ENCODE results near the gene NEBL. TPM values are rescaled to one million over a fixed set of nuclear protein-coding genes. Genes with fewer than 3 reads are reported as not detected.

NEBL gene
- polyA plus RNA-seq, 1 experiment, result not detected

DNA sequence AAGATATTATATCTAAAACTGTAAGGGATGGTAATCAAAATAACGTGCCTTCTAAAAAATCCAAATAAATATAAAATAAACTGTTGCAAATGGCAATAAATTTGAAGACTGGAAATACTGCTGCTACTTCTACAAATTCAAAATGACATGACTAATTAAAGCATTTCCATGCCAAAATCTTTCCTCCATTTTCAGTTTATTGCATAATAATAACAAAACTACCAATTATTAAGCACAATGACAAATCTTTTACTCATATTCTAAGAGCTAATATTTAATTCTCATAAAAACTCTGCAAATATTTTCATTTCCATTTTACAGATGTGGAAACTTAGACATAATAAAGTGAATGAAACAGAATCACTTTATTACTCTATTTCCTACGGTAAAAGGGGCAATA lies 38.8 kb upstream of the NEBL start:
- CTCF ChIA-PET, result no interaction called here
- DNase-seq (ENCODE audit: low read depth), result no peak
- Histone ChIP-seq H3K36me3 (ENCODE audit: control insufficient read depth, insufficient read depth, low read length) (no peaks in the 10 kb centered on the region), H3K4me3 (ENCODE audit: low read depth, low read length) (no peak overlapping the region), H3K27me3 (ENCODE audit: control insufficient read depth, insufficient read depth, low read length) (no peaks in the 10 kb centered on the region)
- TF ChIP-seq, protein P1, sequence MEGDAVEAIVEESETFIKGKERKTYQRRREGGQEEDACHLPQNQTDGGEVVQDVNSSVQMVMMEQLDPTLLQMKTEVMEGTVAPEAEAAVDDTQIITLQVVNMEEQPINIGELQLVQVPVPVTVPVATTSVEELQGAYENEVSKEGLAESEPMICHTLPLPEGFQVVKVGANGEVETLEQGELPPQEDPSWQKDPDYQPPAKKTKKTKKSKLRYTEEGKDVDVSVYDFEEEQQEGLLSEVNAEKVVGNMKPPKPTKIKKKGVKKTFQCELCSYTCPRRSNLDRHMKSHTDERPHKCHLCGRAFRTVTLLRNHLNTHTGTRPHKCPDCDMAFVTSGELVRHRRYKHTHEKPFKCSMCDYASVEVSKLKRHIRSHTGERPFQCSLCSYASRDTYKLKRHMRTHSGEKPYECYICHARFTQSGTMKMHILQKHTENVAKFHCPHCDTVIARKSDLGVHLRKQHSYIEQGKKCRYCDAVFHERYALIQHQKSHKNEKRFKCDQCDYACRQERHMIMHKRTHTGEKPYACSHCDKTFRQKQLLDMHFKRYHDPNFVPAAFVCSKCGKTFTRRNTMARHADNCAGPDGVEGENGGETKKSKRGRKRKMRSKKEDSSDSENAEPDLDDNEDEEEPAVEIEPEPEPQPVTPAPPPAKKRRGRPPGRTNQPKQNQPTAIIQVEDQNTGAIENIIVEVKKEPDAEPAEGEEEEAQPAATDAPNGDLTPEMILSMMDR (IDR thresholded peaks at IDR 0.05; ENCODE audit: insufficient read depth, low read depth, low read length), result no peak
- POLR2A ChIA-PET, result no interaction called here

GRCh38 chr10:20935301-20935700 lies 38.2 kb upstream of the NEBL start:
- Histone ChIP-seq H3K4me3 (ENCODE audit: low read depth, low read length) (no peak overlapping the region), H3K27me3 (ENCODE audit: control insufficient read depth, insufficient read depth, low read length) (no peaks in the 10 kb centered on the region), H3K36me3 (ENCODE audit: control insufficient read depth, insufficient read depth, low read length) (no peaks in the 10 kb centered on the region)
- ChIA-PET CTCF (no interaction called here), POLR2A (no interaction called here)
- no peak for DNase-seq (ENCODE audit: low read depth)
- TF ChIP-seq, protein P1 (IDR thresholded peaks at IDR 0.05; ENCODE audit: insufficient read depth, low read depth, low read length), result no peak

DNA sequence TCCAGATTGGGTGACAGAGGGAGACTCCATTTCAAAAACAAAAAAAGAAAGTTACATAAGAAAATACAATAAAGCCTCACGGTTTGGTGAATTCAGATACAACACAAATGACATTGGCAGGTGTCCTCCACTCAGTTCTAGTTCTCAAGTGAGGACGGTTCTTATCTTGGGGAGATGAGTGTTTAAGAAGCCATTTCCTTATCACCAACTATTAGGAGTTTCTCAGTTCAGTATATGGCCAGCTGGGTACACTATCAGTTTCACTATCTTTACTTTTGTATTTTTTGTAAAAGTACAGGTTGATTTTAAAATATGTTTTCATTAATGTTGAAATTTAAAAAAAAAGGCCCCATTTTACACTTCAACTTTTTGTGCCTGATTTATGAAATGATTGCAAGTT lies 36.6 kb upstream of the NEBL start:
- POLR2A ChIA-PET, result no interaction called here
- CTCF ChIA-PET, result no interaction called here
- Histone ChIP-seq H3K27me3 (ENCODE audit: control insufficient read depth, insufficient read depth, low read length) (no peaks in the 10 kb centered on the region), H3K4me3 (ENCODE audit: low read depth, low read length) (no peak overlapping the region), H3K36me3 (ENCODE audit: control insufficient read depth, insufficient read depth, low read length) (no peaks in the 10 kb centered on the region)
- TF ChIP-seq, protein P1 (IDR thresholded peaks at IDR 0.05; ENCODE audit: insufficient read depth, low read depth, low read length), result no peak
- no peak for DNase-seq (ENCODE audit: low read depth)

DNA sequence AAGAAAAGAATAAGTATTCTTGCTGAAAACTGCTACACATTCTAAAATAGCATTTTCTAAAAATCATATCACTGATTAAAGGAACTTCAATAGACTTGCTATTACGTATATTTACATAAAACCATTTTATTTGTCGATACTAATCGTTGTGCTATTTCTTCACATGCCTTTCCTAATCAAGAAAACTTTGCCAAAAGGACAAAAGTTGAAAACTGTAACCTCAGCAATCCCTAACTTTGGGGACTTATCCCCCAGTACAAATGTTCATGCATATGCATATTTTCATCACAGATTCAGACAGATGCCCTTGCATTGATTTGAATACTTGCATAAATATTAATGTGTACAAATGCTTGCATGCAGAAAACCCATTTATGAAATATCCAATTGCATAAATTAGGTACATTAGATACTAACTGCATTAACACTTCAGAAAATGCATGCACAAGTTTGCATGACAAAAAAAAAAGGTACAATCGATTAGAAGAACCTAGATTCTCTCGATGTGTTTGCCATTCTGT lies 35.6 kb upstream of the NEBL start:
- CTCF ChIA-PET, result no interaction called here
- Histone ChIP-seq H3K4me3 (ENCODE audit: low read depth, low read length) (no peak overlapping the region), H3K27me3 (ENCODE audit: control insufficient read depth, insufficient read depth, low read length) (no peaks in the 10 kb centered on the region), H3K36me3 (ENCODE audit: control insufficient read depth, insufficient read depth, low read length) (no peaks in the 10 kb centered on the region)
- no peak for DNase-seq (ENCODE audit: low read depth)
- TF ChIP-seq, protein P1 (IDR thresholded peaks at IDR 0.05; ENCODE audit: insufficient read depth, low read depth, low read length), result no peak
- POLR2A ChIA-PET, result no interaction called here

- Histone ChIP-seq H3K36me3 (ENCODE audit: control insufficient read depth, insufficient read depth, low read length) (no peaks in the 10 kb centered on the region), H3K4me3 (ENCODE audit: low read depth, low read length) (no peak overlapping the region), H3K27me3 (ENCODE audit: control insufficient read depth, insufficient read depth, low read length) (no peaks in the 10 kb centered on the region)
- CTCF ChIA-PET, result no interaction called here
- no peak for DNase-seq (ENCODE audit: low read depth)
- TF ChIP-seq, protein P1 (IDR thresholded peaks at IDR 0.05; ENCODE audit: insufficient read depth, low read depth, low read length), result no peak
- POLR2A ChIA-PET, result no interaction called here
Measured at GRCh38 chr10:20931156-20931795, 34.2 kb upstream of the NEBL start.
